HG03575 (cell line): ENCODE results near the gene ARHGAP32.
"Not testable (repeated sequence)": the region's sequence is repeated elsewhere in the genome, so short reads cannot be mapped to it uniquely, and the experiment has no call there.

ENCODE experiments used
- ATAC-seq: cut with Tn5 transposase; IDR thresholded peaks from one replicate; pipeline ENCODE4 v1.9.1; 2021; ENCODE audit not compliant: unreplicated experiment, insufficient number of reproducible peaks, low FRiP score; ENCODE audit errors: extremely low read depth

ARHGAP32 gene

DNA sequence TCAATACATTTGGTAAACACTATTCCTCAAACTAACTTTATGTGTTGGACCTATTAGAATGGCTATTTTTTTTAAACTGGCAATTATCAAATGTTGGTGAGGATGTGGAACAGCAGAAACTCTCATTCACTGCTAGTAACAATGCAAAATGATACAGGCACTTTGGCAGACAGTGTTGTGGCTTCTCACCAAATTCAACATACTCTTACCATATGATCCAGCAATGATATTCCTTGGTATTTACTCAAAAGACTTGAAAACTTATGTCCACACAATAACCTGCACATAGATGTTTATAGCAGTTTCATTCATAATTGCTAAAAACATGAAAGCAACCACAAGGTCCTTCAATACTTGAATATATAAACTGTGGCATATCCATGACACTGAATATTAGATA is 136.9 kb downstream of the ARHGAP32 start:
- no peak for ATAC-seq

DNA sequence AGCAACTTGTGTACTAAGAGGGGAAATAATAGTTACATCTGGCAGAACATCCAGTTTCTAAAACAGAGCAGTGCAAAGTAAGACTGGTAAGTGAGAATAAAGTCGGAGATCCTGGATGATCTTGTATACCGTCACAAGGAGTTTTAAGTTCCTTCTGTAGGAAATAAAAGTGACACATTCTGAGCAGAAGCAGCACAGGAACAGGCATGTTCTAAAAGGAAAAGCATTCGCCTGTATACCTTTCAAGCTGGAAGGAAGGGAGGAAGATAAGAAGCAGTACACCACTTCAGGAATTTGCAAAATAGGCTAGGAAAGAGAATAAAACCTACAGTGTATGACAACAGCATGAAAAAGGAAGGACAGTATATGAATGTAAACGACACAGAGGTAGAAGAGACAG is 143.2 kb downstream of the ARHGAP32 start:
- ATAC-seq: no peak

DNA sequence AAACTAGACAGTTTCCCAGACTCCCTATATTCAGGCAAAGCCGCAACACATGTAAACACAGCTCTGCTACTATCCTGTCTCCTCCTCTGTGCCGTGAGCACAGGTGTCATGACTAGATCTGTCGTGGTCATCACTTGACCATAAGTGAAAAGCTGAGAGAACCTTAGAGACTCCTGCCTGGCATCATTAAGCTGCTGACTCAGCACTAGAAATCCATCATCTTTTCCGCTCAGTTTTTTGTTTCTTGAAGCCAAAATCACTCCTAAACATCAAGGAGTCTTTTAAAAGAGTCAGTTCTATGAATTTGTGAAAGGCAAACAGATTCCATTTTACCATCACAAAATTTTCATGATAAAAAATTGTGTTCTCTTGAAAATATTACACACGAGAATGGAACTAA is 147.0 kb downstream of the ARHGAP32 start:
- ATAC-seq: no peak

DNA sequence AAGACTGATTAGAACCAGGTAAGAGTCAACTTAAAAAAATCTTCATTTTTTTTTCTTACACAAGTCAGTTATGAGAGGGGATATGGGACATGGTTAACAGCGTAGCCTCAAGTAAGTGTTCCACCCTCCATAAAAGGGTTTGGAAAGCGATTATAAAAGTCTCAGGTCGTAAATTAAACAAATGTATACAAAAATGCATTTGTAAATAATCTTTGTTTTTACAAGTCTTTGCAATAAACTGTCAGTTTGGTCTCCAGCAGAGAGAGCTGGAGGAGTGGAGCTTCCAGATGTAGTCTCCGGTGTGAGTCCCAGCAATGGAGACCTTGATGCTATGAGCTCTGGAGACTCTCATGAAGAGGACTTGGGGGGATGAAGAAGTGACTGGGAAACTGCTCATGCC is 149.6 kb downstream of the ARHGAP32 start:
- no peak for ATAC-seq

DNA sequence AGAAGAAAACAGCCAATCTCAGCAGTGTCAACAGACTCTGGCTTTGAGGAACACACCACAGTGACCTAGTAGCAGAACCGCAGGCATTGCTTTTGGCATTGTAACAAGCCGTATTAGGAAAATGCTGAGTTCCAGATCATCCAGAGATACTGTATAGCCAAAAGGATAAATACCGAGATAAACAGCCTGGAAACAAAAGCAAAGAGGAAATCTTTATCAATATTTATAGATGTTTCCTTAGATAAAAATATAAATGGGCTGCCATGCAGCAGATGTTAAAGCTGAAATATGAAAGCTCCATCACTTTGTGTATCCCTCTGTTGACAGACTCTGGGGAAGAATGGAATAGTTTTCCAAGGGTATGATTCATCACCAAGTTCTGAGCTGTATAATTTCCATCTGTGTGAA is 150.5 kb downstream of the ARHGAP32 start:
- no peak for ATAC-seq

DNA sequence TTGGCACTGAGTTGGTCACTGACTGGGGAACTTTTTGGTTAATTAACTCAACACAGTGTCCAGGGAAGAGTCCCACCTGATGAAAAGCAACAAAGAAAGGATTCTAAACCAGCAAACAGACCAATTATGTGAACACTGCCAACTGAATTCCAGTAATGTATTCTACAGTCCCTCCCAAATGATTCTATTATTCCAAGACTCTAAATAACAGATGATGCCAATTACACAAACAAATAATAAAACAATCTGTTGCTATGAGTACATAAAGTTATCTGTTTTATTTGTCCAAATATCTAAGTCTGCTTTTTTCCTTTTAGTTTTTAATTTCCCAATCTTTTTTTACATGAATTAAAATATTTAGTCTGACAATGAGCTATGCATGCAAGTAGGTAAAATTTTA is 151.2 kb downstream of the ARHGAP32 start:
- no peak for ATAC-seq

DNA sequence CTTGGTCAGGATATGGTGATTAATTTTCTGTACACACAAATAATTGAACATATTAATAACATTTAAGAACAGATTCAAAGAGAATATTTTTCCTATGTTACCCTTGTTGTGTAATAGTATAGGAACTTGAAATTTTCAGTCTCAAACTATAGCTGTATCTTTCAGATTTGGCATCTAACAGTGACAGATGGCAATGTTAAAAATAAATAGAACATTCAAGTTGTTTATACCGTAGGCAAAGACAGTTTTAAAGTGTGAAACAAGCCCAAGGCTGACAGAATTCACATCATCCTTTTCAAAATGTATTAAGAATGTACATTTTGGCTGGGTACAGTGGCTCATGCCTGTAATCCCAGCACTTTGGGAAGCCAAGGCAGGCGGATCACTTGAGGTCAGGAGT is 156.9 kb downstream of the ARHGAP32 start:
- ATAC-seq: no peak

DNA sequence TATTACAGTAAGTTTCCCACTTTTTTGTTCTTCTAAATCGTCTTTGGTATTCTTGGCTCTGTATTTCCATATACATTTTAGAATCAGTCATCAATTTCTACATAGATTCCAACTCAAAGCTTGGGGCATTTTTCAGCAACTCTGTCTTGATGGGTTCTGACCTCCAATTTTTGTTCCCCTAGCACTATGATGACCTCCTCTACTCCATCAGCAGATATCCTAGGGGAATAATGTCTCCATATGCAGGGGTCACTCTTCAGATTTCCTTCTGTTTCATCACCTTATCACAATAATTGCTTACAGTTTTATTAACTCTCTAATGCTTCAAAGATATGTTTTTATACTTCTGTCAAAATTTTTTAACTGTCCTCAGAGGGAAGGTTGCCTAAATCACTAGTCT is 158.1 kb downstream of the ARHGAP32 start:
- ATAC-seq: no peak

DNA sequence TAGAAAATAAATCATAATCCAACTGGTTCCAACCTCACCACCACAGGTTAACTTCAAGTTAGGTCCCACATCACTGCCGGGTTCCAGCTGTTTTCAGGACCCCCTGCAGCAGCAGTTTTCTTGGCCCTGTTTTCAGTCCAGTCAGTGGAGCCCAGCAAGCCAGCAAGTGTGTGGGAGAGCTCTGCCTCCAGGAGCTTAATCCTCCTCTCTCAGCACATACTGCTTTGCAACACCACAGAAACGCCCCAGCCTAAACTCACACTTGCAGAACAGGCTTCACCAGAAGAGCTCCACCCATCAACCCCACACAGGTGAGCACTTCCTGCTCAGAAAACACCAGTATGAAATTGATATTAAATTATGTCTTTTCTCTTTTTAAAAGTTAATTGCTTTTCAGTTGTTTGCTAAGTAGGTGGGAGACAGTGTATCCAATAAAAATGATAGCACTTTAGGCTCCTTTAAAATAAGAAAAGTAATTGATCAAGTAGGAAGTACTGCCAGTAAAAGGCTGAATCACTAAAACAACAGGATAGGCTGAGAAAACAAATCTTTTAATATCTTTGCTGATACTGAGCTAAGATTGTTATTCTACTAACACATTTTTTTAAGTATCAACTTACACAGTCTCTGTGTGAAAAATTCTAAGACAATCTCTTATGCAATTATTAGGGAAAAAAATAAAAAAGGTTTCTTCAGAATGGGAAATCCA is 168.0 kb downstream of the ARHGAP32 start:
- no peak for ATAC-seq

DNA sequence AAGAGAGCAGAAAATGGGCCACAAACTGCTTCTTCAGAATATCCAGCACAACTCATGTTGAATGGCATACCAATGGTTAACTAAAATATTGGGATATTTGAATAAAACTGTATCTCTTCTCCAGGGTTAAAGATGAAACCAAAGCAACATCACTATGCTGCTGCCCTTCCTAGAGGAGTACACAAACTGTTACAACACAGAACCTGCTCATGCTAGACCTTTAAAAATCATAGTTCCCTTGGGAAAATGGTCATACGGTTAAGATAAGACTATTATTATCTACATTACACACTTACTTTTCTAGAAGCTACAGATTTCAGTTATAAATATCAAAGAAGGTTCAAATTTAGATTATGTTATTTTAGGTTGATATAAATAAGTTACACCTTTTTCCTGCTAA is 170.8 kb downstream of the ARHGAP32 start:
- no peak for ATAC-seq

DNA sequence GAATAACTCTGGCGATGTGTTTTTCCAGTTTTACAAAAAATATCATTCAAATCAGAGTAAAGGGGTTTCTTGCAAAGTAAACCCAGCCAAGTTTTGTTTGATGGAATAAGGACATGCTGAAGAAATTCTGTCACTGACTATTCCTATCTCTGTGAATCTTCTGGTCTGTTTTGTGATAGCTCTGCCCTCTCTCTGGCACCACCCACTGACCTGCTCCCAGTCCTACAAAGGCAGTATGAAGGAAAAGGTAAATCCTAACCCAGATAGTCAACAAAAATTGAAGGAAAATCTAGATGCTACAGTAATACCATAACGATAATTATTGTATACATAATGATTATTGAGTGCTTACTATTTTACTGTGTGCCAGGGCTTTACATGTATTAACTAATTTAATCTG is 173.1 kb downstream of the ARHGAP32 start:
- no peak for ATAC-seq

DNA sequence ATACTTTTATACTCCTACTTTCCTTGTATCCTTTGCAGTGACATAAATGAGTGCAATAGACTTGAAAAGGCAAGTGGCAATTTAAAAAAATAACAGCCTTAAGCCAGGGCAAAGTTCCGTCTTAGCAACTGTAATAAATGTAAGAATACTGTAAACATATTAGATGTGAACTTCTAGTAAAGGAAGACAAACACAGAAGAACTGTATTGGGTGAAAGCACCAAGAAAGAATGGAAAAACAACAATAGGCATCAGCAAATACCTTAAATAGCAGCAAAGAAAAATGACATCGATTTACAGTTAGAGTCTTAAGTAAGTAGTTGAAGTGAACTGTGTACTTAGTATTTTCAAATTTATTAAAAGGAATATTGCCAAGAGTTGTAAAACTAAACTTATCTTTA is 174.0 kb downstream of the ARHGAP32 start:
- ATAC-seq: no peak

DNA sequence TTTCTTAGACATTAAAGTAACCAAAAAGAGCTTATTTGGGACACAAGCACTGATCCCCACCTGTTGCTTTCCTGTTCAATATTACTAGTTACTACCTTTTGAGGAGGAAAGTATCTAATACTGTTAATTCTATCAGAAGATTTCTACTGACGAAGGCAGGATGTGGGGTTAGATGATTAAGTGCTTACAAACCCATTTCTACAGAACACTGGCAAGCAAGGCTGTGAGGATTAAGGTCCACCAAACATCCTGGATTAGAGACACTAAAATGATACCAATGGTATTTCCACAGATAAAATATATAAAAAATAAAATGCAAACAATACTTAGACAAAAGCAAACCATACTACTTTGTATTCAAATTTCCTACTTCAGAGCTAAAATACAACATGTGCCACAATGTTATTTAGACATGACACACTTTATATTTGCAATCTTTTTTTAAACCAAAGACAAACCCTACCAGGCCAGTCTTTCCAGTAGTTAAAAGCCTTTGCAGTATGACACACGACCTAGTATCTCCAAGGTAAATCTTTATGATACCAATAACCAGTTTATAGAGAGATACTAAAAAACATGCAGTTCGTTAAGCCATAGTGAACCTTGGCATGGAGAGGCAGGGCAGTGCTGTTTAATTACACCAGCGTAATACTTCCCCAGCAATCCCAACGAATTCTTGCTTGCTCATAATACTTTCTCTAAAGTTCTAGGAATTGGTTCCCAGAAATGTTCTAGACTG is 178.2 kb downstream of the ARHGAP32 start:
- no peak for ATAC-seq

DNA sequence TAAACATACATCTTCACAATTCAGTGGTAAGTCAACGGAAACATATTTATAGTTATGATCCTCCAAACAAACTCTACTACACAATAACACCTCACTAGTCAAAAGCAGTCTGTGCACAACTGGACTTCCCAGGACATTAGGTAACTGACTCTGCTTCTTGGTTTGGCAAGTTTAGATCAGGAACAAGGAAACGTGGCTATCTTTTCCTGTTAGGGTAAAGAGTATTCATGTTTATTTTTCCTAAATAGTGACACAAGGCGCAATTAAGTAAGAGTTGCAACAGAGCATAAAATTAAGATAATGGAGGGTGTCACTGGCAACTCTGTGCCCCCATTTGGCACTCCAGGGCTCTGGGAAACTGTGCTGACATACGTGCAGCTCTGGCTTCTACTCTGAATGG is 179.2 kb downstream of the ARHGAP32 start:
- no peak for ATAC-seq

DNA sequence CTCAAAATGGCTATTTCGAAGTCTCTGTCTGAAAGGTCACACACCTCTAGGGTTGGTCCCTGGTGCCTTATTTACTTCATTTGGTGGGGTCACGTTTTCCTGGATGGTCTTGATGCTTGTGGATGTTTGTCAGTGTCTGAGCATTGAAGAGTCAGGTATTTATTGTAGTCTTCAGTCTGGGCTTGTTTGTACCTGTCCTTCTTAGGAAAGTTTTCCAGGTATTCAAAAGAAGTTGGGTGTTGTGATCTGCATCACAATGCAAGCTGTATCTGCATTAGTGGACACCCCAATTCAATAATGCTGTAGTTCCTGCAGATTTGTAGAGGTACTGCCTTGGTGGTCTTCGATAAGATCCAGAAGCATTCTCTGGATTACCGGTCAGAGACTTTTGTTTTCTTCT is 186.0 kb downstream of the ARHGAP32 start:
- ATAC-seq: no peak

DNA sequence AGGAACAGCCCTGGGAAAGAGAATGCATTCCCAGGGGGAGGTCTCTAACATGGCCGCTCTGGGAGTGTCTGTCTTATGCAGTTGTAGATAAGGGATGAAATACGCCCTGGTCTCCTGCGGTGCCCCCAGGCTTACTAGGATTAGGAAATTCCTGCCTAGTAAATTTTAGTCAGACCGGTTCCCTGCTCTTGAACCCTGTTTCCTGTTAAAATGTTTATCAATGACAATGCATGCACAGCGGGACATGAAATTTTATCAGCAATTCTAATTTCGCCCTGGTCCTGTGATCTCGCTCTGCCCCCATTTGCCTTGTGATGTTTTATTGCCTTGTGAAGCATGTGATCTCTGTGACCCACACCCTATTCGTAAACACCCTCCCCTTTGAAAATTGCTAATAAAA is 193.0 kb downstream of the ARHGAP32 start:
- ATAC-seq: not testable (repeated sequence)

DNA sequence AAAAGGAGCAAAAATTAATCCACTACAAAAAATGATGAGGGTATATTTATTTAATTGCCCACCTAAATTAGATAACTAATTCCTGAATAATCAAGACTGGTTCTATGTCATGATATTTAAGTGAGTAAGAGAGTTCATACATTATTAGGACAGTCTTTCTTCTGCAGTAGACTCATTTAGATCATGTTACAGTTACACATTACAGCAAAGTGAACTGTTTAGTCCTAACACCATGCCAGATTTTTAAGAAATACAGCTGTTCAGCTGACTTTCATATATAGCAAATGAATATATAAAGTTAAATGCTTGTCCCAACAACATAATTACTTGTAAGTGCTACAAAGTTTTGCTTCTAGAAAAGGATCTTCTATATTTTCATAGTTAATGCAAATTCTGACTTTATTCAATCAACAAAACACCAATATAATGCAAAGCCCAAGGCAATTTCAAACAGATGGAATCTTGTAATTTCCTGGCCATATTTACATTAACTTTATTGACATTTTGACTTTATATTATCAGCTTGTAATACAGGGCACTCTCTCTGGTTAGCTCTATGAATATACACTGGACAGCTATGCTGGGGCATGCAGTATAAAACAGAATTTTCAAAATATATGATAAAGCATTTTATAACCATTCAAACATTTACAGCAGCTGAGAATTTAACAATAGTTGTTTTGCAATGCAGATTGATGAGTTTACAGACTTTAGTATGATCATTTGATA is 203.7 kb downstream of the ARHGAP32 start:
- no peak for ATAC-seq

DNA sequence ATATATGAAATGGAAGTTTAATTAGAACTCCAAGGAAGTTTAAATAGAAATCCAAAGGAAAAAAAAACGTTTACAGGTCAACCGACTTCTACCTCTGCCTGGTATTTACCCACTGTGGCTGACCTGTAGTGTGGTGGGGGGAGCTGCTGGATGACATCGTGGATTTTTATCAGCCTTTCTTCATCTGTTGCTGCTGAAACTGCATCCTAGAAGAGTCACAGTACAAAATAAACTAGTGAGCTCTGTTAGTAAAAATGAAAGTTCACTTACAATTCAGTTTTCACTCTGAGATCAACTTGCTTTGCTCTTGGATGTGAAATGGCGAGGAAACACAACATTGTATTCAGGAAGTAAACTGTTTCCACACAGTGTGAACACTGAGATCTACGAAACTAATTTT is 206.2 kb downstream of the ARHGAP32 start:
- no peak for ATAC-seq

DNA sequence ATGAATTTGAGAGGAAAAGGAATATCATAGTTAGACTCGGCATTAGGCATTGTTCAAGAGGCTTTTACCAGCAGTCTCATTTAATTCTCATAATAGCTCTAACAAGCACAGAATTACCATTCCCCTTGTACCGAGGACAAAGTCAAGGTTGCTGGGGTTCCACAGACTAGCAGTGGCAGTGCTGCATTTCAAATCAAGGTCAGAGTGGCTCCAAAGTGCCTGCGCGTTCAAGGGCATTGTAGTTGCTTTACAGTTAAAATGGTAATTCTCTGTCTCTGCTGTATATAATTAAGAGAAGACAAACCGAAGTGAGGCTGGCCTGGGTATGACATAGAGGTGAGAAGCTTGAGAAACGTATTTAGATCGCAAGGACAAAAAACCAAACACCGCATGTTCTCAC is 209.1 kb downstream of the ARHGAP32 start:
- no peak for ATAC-seq

DNA sequence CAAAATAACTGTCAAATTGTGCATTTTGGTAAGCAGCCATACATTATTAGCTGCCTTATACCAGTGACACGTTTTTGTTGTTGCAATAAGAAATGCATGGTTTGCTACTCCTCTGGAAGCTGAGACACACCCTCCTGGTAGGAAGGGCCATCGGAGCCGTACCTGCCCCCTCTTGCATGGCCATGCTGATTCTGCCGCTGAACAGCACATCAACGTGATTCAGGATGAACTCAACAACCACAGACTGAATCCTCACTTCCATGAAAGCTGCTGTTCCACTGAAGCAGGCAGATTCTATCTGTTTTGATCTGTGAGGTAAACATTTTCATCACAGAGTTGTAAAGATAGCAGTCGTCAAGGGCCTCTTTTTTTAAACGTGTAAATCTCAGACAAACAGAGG is 210.9 kb downstream of the ARHGAP32 start:
- ATAC-seq: no peak
